Loucy (cell line): Measurements from ENCODE around the gene RERE.

ENCODE experiments used
- H2AFZ ChIP-seq: fragments of 200-600 bp; sonication (generic); 2 replicates; pipeline ENCODE4 v1.6.0; 2016; ENCODE audit warnings: antibody characterized with exemption, mild to moderate bottlenecking, low read length, moderate library complexity
- H3F3A ChIP-seq: fragments of 200-600 bp; 2 replicates; pipeline ENCODE4 v1.6.0; 2016; ENCODE audit warnings: antibody characterized with exemption, low read depth, mild to moderate bottlenecking
- H3K27me3 ChIP-seq: fragments of 200-600 bp; sonication (generic); 2 replicates; pipeline ENCODE4 v1.6.1; 2014; ENCODE audit warnings: low read length, mild to moderate bottlenecking; ENCODE audit not compliant: insufficient read depth, poor library complexity, severe bottlenecking
- H3K36me3 ChIP-seq: fragments of 200-600 bp; sonication (generic); 2 replicates; pipeline ENCODE4 v1.6.1; 2016; ENCODE audit warnings: low read length; ENCODE audit not compliant: insufficient read depth
- H3K4me1 ChIP-seq: fragments of 200-600 bp; sonication (generic); 2 replicates; pipeline ENCODE4 v1.5.1; 2014; ENCODE audit warnings: low read length, mild to moderate bottlenecking; ENCODE audit not compliant: insufficient read depth, poor library complexity, severe bottlenecking
- H3K4me2 ChIP-seq: fragments of 200-600 bp; sonication (generic); 2 replicates; pipeline ENCODE4 v1.6.0; 2014; ENCODE audit warnings: antibody characterized with exemption, low read length, low read depth, mild to moderate bottlenecking; ENCODE audit not compliant: poor library complexity, severe bottlenecking
- H3K4me3 ChIP-seq: fragments of 200-600 bp; sonication (generic); 2 replicates; pipeline ENCODE4 v1.5.1; 2014; ENCODE audit warnings: low read length, mild to moderate bottlenecking, mixed read lengths; ENCODE audit not compliant: poor library complexity, severe bottlenecking
- H3K79me2 ChIP-seq: fragments of 200-600 bp; sonication (generic); 2 replicates; pipeline ENCODE4 v1.6.1; 2014; ENCODE audit warnings: low read length; ENCODE audit not compliant: insufficient read depth
- H3K9ac ChIP-seq: fragments of 200-600 bp; sonication (generic); 2 replicates; pipeline ENCODE4 v1.6.0; 2014; ENCODE audit warnings: mild to moderate bottlenecking, low read depth, low read length, moderate library complexity; ENCODE audit not compliant: poor library complexity, severe bottlenecking
- H3K9me2 ChIP-seq: fragments of 200-600 bp; sonication (generic); replicated peaks from 2 replicates; pipeline ENCODE4 v1.6.1; 2016; ENCODE audit warnings: low read depth, low read length, mixed read lengths
- H3K9me3 ChIP-seq: fragments of 200-600 bp; sonication (generic); 2 replicates; pipeline ENCODE4 v1.6.1; 2014; ENCODE audit warnings: mild to moderate bottlenecking, antibody characterized with exemption, low read length, low read depth; ENCODE audit not compliant: insufficient read depth
- H4K20me1 ChIP-seq: fragments of 200-600 bp; sonication (generic); 2 replicates; pipeline ENCODE4 v1.6.0; 2014; ENCODE audit warnings: antibody characterized with exemption, low read length, mild to moderate bottlenecking; ENCODE audit not compliant: insufficient read depth, poor library complexity, severe bottlenecking
- EZH2phosphoT487 ChIP-seq: fragments of 200-600 bp; IDR thresholded peaks from 2 replicates; pipeline ENCODE4 v1.6.1; 2018; ENCODE audit warnings: antibody characterized with exemption, mild to moderate bottlenecking, moderate library complexity, borderline replicate concordance
- TF ChIP-seq, protein P1 (sequence below): fragments of 200-600 bp; sonication (generic); conservative IDR thresholded peaks from 2 replicates; pipeline ENCODE4 v1.5.1; 2014; ENCODE audit warnings: mild to moderate bottlenecking, antibody characterized with exemption, low read length

Gene RERE

GRCh38 chr1:8604041-8604945, 213.1 kb downstream of the RERE start:
- H3F3A ChIP-seq, result no peaks in the 10 kb centered on the region; the same call in 1 of the 2 replicates
- H3K9me3 ChIP-seq, result no peaks in the 10 kb centered on the region
- TF ChIP-seq, protein P1, sequence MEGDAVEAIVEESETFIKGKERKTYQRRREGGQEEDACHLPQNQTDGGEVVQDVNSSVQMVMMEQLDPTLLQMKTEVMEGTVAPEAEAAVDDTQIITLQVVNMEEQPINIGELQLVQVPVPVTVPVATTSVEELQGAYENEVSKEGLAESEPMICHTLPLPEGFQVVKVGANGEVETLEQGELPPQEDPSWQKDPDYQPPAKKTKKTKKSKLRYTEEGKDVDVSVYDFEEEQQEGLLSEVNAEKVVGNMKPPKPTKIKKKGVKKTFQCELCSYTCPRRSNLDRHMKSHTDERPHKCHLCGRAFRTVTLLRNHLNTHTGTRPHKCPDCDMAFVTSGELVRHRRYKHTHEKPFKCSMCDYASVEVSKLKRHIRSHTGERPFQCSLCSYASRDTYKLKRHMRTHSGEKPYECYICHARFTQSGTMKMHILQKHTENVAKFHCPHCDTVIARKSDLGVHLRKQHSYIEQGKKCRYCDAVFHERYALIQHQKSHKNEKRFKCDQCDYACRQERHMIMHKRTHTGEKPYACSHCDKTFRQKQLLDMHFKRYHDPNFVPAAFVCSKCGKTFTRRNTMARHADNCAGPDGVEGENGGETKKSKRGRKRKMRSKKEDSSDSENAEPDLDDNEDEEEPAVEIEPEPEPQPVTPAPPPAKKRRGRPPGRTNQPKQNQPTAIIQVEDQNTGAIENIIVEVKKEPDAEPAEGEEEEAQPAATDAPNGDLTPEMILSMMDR, result no peak
- TF ChIP-seq EZH2phosphoT487, result no peak
- H3K79me2 ChIP-seq, result peaks cover 14% of the 10 kb centered on the region
- no peaks in the 10 kb centered on the region for H4K20me1 ChIP-seq
- H3K36me3 ChIP-seq, result no peaks in the 10 kb centered on the region
- H2AFZ ChIP-seq, result no peak overlapping the region
- H3K4me3 ChIP-seq, result no peak overlapping the region
- H3K4me1 ChIP-seq, result peaks cover 11% of the 10 kb centered on the region
- peak overlapping the region; percentile 5 for H3K4me2 ChIP-seq
- peak overlapping the region; percentile 18 for H3K9ac ChIP-seq
- H3K9me2 ChIP-seq, result no peaks in the 10 kb centered on the region
- no peaks in the 10 kb centered on the region for H3K27me3 ChIP-seq

- TF ChIP-seq, protein P1, result no peak
- Histone ChIP-seq H3K9me2 (no peaks in the 10 kb centered on the region), H3F3A (no peaks in the 10 kb centered on the region; the same call in 1 of the 2 replicates), H3K4me1 (peaks cover 11% of the 10 kb centered on the region), H3K36me3 (no peaks in the 10 kb centered on the region), H2AFZ (no peak overlapping the region), H3K4me2 (no peak overlapping the region), H3K79me2 (peaks cover 17% of the 10 kb centered on the region), H3K9ac (peak overlapping the region; percentile 18), H3K9me3 (no peaks in the 10 kb centered on the region), H3K27me3 (no peaks in the 10 kb centered on the region), H3K4me3 (no peak overlapping the region), H4K20me1 (no peaks in the 10 kb centered on the region)
Observed at GRCh38 chr1:8603220-8603616, 214.2 kb downstream of the RERE start.

DNA sequence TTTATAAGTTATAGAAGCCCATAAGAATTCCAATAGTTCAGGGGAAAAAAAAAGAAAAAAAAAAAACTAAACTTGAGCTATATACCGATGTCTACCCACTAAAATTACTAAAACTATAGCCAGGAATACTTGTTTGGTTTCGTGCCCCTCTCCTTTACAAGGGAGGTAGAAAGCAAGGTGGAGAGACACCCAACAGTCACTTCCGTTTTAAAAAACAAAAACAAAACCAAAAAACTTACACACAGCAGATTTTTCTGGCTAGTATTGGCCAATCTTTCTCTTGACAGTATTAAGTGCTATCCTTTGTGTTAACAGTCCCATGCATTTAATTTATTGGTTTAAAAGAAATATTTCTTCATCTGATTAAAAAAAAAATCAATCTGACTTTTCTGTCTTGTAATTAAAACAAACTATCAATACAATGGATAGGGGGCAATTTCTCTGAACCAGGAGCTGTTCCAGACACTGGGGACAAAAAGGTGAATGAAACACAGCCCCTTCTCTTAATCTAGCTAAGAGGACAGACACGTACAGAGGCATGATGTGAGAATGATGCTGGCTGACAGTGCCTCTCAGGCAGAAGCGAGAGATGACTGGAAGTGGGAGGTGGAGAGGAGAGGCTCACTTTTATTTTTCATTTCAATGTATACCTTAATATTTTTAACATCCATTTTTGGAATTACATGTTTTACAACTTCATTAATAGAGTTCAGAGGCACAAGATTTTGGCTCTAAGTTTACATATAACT, 214.8 kb downstream of the RERE start:
- TF ChIP-seq, protein P1, result no peak
- TF ChIP-seq EZH2phosphoT487, result no peak
- H3K9ac ChIP-seq, result no peak overlapping the region
- no peak overlapping the region for H3K4me3 ChIP-seq

More for the DNA sequence above, 214.8 kb downstream of the RERE start:
- H3F3A ChIP-seq, result no peaks in the 10 kb centered on the region; the same call in 1 of the 2 replicates
- H3K36me3 ChIP-seq, result no peaks in the 10 kb centered on the region
- peaks cover 11% of the 10 kb centered on the region for H3K4me1 ChIP-seq
- H3K27me3 ChIP-seq, result no peaks in the 10 kb centered on the region
- no peaks in the 10 kb centered on the region for H3K9me3 ChIP-seq
- H3K4me2 ChIP-seq, result no peak overlapping the region
- H3K9me2 ChIP-seq, result no peaks in the 10 kb centered on the region
- H2AFZ ChIP-seq, result no peak overlapping the region
- H3K79me2 ChIP-seq, result peaks cover 17% of the 10 kb centered on the region
- no peaks in the 10 kb centered on the region for H4K20me1 ChIP-seq
